ENCODE data around the gene CAPN2. TPM values are rescaled to one million over a fixed set of nuclear protein-coding genes. Genes with fewer than 3 reads are reported as not detected.

CAPN2 gene
- total and polyA plus RNA-seq, 2 donors from 2014 or later: 175 to 276 TPM

- peak in 1 of 5 donors; percentile 45 for DNase-seq
- peaks cover 8 to 53% (median 26%) of the 10 kb centered on the region in 3 donors for H3K36me3 ChIP-seq (ENCODE audit: control insufficient read depth in 2 of 3, insufficient read depth in 3 of 3, low read length in 3 of 3)
- FAIRE-seq: no peak
Observed at GRCh38 chr1:223765036-223765718, 52.8 kb downstream of the CAPN2 start.

GRCh38 chr1:223765719-223766340 lies 53.5 kb downstream of the CAPN2 start:
- Histone ChIP-seq H3K9me3 (ENCODE audit: control insufficient read depth in 2 of 3, insufficient read depth in 1 of 3, low read length in 3 of 3) (no peaks in the 10 kb centered on the region), H3K27me3 (ENCODE audit: control insufficient read depth, insufficient read depth, low read length) (no peaks in the 10 kb centered on the region), H3K4me3 (ENCODE audit: low read length in 3 of 3) (no peak overlapping the region), H3K36me3 (ENCODE audit: control insufficient read depth in 2 of 3, insufficient read depth in 3 of 3, low read length in 3 of 3) (peaks cover 8 to 55% (median 28%) of the 10 kb centered on the region in 3 donors), H3K9ac (ENCODE audit: low read length in 3 of 3) (no peak overlapping the region), H3K4me1 (ENCODE audit: control insufficient read depth in 2 of 3, insufficient read depth in 2 of 3, low read depth in 1 of 3, low read length in 3 of 3) (no peaks in the 10 kb centered on the region), H3K27ac (ENCODE audit: low read depth in 2 of 2, low read length in 2 of 2) (no peak overlapping the region)
- no peak for FAIRE-seq
- intact Hi-C loops (cut with DNase I): no loop called here
- no peak for TF ChIP-seq CTCF (IDR thresholded peaks at IDR 0.05; ENCODE audit: borderline replicate concordance, extremely low read depth, insufficient read depth)
- DNase-seq: peak in 2 of 5 donors; percentile 7 to 22

More at GRCh38 chr1:223765036-223765718, 52.8 kb downstream of the CAPN2 start:
- no peaks in the 10 kb centered on the region for H3K27me3 ChIP-seq (ENCODE audit: control insufficient read depth, insufficient read depth, low read length)
- intact Hi-C loops (cut with DNase I): no loop called here
- H3K27ac ChIP-seq (ENCODE audit: low read depth in 2 of 2, low read length in 2 of 2): no peak overlapping the region
- H3K9me3 ChIP-seq (ENCODE audit: control insufficient read depth in 2 of 3, insufficient read depth in 1 of 3, low read length in 3 of 3): no peaks in the 10 kb centered on the region
- H3K4me3 ChIP-seq (ENCODE audit: low read length in 3 of 3): no peak overlapping the region
- H3K4me1 ChIP-seq (ENCODE audit: control insufficient read depth in 2 of 3, insufficient read depth in 2 of 3, low read depth in 1 of 3, low read length in 3 of 3): no peaks in the 10 kb centered on the region
- no peak overlapping the region for H3K9ac ChIP-seq (ENCODE audit: low read length in 3 of 3)
- TF ChIP-seq CTCF (IDR thresholded peaks at IDR 0.05; ENCODE audit: borderline replicate concordance, extremely low read depth, insufficient read depth): no peak

- Histone ChIP-seq H3K27ac (ENCODE audit: low read depth in 2 of 2, low read length in 2 of 2) (no peak overlapping the region), H3K9ac (ENCODE audit: low read length in 3 of 3) (no peak overlapping the region), H3K4me3 (ENCODE audit: low read length in 3 of 3) (no peak overlapping the region), H3K36me3 (ENCODE audit: control insufficient read depth in 2 of 3, insufficient read depth in 3 of 3, low read length in 3 of 3) (peaks cover 14 to 52% (median 30%) of the 10 kb centered on the region in 3 donors), H3K27me3 (ENCODE audit: control insufficient read depth, insufficient read depth, low read length) (no peaks in the 10 kb centered on the region), H3K4me1 (ENCODE audit: control insufficient read depth in 2 of 3, insufficient read depth in 2 of 3, low read depth in 1 of 3, low read length in 3 of 3) (peaks cover 0 to 7% (median 0%) of the 10 kb centered on the region in 3 donors), H3K9me3 (ENCODE audit: control insufficient read depth in 2 of 3, insufficient read depth in 1 of 3, low read length in 3 of 3) (no peaks in the 10 kb centered on the region)
- no peak for TF ChIP-seq CTCF (IDR thresholded peaks at IDR 0.05; ENCODE audit: borderline replicate concordance, extremely low read depth, insufficient read depth)
- DNase-seq (peak in 1 of 5 donors; percentile 28), FAIRE-seq (no peak)
- intact Hi-C loops (cut with DNase I): no loop called here
Observed at GRCh38 chr1:223770621-223771315, 58.4 kb downstream of the CAPN2 start.

Measured in kidney (tissue), 14 donors.